GM12878 (cell line): ENCODE data around the gene SERPINE2. TPM values are rescaled to one million over a fixed set of nuclear protein-coding genes. Genes with fewer than 3 reads are reported as not detected.

Source experiments
- CBX3 ChIP-seq: fragments of 200-600 bp; sonication (generic); IDR thresholded peaks from 2 replicates; pipeline ENCODE4 v1.6.1; 2016; ENCODE audit warnings: low read depth, borderline replicate concordance
- CHD4 ChIP-seq: fragments of 200-600 bp; sonication (generic); IDR thresholded peaks from 2 replicates; pipeline ENCODE4 v1.6.1; 2016; ENCODE audit warnings: mild to moderate bottlenecking
- EP300 ChIP-seq, 2 experiments: fragments of 150-350 bp in 1 of 2; IDR thresholded peaks; 2 replicates each; pipeline ENCODE4 v1.6.1; 2011 to 2012; ENCODE audit warnings: low read depth in 2 of 2, low read length in 2 of 2, borderline replicate concordance in 1 of 2, improper control_type of control experiment in 1 of 2, inconsistent platforms in 1 of 2; ENCODE audit not compliant: control insufficient read depth in 1 of 2
- MTA2 ChIP-seq: fragments of 450-650 bp; IDR thresholded peaks from 2 replicates; pipeline ENCODE4 v1.6.1; 2016; ENCODE audit warnings: low read depth, mild to moderate bottlenecking, moderate library complexity
- MTA3 ChIP-seq: IDR thresholded peaks from 2 replicates; pipeline ENCODE4 v1.6.1; 2012; ENCODE audit warnings: low read length, inconsistent platforms, borderline replicate concordance
- MXI1 ChIP-seq: fragments of 150-350 bp; IDR thresholded peaks from 2 replicates; pipeline ENCODE4 v1.6.1; 2011; ENCODE audit warnings: low read depth, mild to moderate bottlenecking, inconsistent platforms, low read length, improper control_type of control experiment
- NRF1 ChIP-seq: conservative IDR thresholded peaks from 2 replicates; pipeline ENCODE4 v1.6.1; 2011; ENCODE audit warnings: mild to moderate bottlenecking, low read depth, low read length, improper control_type of control experiment
- PAX8 ChIP-seq: fragments of 450-650 bp; IDR thresholded peaks from 2 replicates; pipeline ENCODE4 v1.6.1; 2017; ENCODE audit warnings: mild to moderate bottlenecking, moderate library complexity
- POLR2AphosphoS2 ChIP-seq: IDR thresholded peaks from 2 replicates; pipeline ENCODE4 v1.6.1; 2011; ENCODE audit warnings: low read depth, mild to moderate bottlenecking, low read length, improper control_type of control experiment, moderate library complexity
- RELA ChIP-seq: fragments of 450-650 bp; IDR thresholded peaks from 2 replicates; pipeline ENCODE4 v1.8.0; 2014; ENCODE audit warnings: borderline replicate concordance; ENCODE audit not compliant: partially characterized antibody
- SMAD1 ChIP-seq: fragments of 450-650 bp; IDR thresholded peaks from 2 replicates; pipeline ENCODE4 v1.6.1; 2018; ENCODE audit warnings: mild to moderate bottlenecking, low read depth; ENCODE audit not compliant: partially characterized antibody
- SMARCA5 ChIP-seq: fragments of 450-650 bp; IDR thresholded peaks from 2 replicates; pipeline ENCODE4 v1.6.1; 2017; ENCODE audit warnings: mild to moderate bottlenecking
- SMC3 ChIP-seq: IDR thresholded peaks from 2 replicates; pipeline ENCODE4 v1.6.1; 2011; ENCODE audit warnings: low read length, improper control_type of control experiment, borderline replicate concordance
- SP1 ChIP-seq: IDR thresholded peaks from one replicate; pipeline ENCODE4 v1.6.1; 2011; ENCODE audit warnings: low read depth, low read length
- STAT3 ChIP-seq: IDR thresholded peaks from 2 replicates; pipeline ENCODE4 v1.6.1; 2011; ENCODE audit warnings: low read depth, low read length, improper control_type of control experiment
- SUPT20H ChIP-seq: IDR thresholded peaks from 2 replicates; pipeline ENCODE4 v1.6.1; 2011; ENCODE audit warnings: low read depth, mild to moderate bottlenecking, low read length, moderate library complexity, borderline replicate concordance; ENCODE audit not compliant: control insufficient read depth
- YY1 ChIP-seq: IDR thresholded peaks from 2 replicates; pipeline ENCODE4 v1.6.1; 2011; ENCODE audit warnings: low read depth, mild to moderate bottlenecking, low read length
- polyA plus RNA-seq, 11 experiments: library from polyadenylated mRNA; depleted of rRNA in 4 of 11; unstranded in 6 of 11; stranded (reverse) in 5 of 11; fragments of >200 nt; fragmentation: Nextera tagmentation in 4 of 11; fragmentation: Illumina TruSeq in 1 of 11; extraction: Ambion mirVana in 4 of 11; extraction: Trizol in 1 of 11; gene quantifications; 1 replicate in 1 of 11; 2 replicates in 10 of 11; pipeline versions ENCODE4 v1.2.1 to v1.2.3, GENCODE V29; 2011 to 2016; ENCODE audit warnings: inconsistent platforms in 2 of 11, missing spikeins in 2 of 11, low read depth in 1 of 11
- total RNA-seq, 4 experiments: library from RNA; depleted of rRNA in 3 of 4; stranded (reverse); fragments of >200 nt in 3 of 4; fragmentation: Illumina TruSeq in 1 of 4; extraction: Trizol in 1 of 4; gene quantifications; 2 replicates each; pipeline versions ENCODE4 v1.2.1 to v1.2.3, GENCODE V29; 2013 to 2021
- TF ChIP-seq, protein P1 (sequence below): fragments of 450-650 bp; formaldehyde crosslinking; IDR thresholded peaks from 2 replicates; pipeline ENCODE4 v1.4.0; 2020; ENCODE audit warnings: mild to moderate bottlenecking, moderate library complexity
- TF ChIP-seq, protein P2 (sequence below): fragments of 450-650 bp; IDR thresholded peaks from 2 replicates; pipeline ENCODE4 v1.6.1; 2014; ENCODE audit warnings: mild to moderate bottlenecking
- TF ChIP-seq, protein P3 (sequence below): fragments of 450-650 bp; IDR thresholded peaks from 2 replicates; pipeline ENCODE4 v1.6.1; 2016; ENCODE audit warnings: mild to moderate bottlenecking, moderate library complexity, borderline replicate concordance

The SERPINE2 gene
- total and polyA plus RNA-seq, 10 of the 15 experiments (the other 5 are each of a cell fraction or from before 2014, with no cell fraction given), result 0.18 to 1.7 (median 0.39) TPM

DNA sequence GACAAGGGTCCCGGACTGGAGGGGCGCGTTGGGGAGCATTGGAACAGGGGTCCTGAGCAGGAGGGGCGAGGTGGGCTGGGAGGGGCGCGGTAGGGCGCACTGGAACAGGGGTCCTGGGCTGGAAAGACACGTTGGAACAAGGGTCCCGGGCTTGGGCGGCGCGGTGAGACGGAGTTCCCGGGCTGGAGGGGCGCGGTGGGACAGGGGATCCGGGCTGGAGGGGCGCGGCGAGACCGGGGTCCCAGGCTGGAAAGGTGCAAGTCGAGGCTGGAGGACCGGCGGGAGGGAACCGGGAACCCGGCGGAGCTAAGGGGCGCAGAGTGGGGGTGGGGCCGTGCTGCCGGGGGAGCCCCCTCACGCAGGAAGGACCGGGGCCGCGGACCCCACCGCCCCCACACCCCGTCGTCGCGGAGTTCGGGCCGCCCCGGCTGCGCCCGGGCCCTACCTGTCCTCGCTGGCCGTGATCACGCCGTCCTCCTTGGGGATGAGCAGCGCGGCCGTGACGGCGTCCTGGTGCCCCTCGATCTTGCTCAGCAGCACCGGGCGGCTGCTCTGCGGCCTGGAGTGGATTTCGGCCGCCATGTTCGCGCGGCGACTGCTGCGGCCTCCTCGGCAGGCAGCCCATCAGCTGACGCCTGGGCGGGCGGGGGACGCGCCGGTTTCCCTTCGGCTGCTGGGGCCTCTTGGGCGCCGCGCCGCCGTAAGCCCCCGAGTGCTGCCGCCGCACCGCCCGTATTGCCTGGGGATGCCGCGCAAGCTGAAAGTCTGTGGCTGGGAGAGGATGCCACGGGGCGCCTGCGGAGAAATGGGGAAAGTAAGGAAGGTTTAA is 94.2 kb downstream of the SERPINE2 start, which contains the start of gene WDFY1 (continued):
- TF ChIP-seq, protein P1, sequence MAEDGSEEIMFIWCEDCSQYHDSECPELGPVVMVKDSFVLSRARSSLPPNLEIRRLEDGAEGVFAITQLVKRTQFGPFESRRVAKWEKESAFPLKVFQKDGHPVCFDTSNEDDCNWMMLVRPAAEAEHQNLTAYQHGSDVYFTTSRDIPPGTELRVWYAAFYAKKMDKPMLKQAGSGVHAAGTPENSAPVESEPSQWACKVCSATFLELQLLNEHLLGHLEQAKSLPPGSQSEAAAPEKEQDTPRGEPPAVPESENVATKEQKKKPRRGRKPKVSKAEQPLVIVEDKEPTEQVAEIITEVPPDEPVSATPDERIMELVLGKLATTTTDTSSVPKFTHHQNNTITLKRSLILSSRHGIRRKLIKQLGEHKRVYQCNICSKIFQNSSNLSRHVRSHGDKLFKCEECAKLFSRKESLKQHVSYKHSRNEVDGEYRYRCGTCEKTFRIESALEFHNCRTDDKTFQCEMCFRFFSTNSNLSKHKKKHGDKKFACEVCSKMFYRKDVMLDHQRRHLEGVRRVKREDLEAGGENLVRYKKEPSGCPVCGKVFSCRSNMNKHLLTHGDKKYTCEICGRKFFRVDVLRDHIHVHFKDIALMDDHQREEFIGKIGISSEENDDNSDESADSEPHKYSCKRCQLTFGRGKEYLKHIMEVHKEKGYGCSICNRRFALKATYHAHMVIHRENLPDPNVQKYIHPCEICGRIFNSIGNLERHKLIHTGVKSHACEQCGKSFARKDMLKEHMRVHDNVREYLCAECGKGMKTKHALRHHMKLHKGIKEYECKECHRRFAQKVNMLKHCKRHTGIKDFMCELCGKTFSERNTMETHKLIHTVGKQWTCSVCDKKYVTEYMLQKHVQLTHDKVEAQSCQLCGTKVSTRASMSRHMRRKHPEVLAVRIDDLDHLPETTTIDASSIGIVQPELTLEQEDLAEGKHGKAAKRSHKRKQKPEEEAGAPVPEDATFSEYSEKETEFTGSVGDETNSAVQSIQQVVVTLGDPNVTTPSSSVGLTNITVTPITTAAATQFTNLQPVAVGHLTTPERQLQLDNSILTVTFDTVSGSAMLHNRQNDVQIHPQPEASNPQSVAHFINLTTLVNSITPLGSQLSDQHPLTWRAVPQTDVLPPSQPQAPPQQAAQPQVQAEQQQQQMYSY (CRISPR knock-in tag), result no peak
- TF ChIP-seq CBX3 (no peak), MXI1 (0 out of 2 replicates have a peak, but pooled peaks have one; percentile 51), RELA (peak; percentile 57), SUPT20H (no peak), MTA3 (no peak), EP300 (IDR thresholded peaks at IDR 0.05; ENCODE audit: borderline replicate concordance in 1 of 2, control insufficient read depth in 1 of 2, low read depth in 2 of 2, low read length in 2 of 2) (no peak), SMAD1 (no peak), SMC3 (peak; percentile 22; the same call in 1 of the 2 replicates), STAT3 (no peak), MTA2 (no peak), SMARCA5 (peak; percentile 90), PAX8 (no peak), POLR2AphosphoS2 (no peak), YY1 (peak; percentile 95), CHD4 (no peak), NRF1 (no peak), SP1 (peak; percentile 55)
- TF ChIP-seq, protein P2, sequence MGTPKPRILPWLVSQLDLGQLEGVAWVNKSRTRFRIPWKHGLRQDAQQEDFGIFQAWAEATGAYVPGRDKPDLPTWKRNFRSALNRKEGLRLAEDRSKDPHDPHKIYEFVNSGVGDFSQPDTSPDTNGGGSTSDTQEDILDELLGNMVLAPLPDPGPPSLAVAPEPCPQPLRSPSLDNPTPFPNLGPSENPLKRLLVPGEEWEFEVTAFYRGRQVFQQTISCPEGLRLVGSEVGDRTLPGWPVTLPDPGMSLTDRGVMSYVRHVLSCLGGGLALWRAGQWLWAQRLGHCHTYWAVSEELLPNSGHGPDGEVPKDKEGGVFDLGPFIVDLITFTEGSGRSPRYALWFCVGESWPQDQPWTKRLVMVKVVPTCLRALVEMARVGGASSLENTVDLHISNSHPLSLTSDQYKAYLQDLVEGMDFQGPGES, result no peak
- TF ChIP-seq, protein P3, sequence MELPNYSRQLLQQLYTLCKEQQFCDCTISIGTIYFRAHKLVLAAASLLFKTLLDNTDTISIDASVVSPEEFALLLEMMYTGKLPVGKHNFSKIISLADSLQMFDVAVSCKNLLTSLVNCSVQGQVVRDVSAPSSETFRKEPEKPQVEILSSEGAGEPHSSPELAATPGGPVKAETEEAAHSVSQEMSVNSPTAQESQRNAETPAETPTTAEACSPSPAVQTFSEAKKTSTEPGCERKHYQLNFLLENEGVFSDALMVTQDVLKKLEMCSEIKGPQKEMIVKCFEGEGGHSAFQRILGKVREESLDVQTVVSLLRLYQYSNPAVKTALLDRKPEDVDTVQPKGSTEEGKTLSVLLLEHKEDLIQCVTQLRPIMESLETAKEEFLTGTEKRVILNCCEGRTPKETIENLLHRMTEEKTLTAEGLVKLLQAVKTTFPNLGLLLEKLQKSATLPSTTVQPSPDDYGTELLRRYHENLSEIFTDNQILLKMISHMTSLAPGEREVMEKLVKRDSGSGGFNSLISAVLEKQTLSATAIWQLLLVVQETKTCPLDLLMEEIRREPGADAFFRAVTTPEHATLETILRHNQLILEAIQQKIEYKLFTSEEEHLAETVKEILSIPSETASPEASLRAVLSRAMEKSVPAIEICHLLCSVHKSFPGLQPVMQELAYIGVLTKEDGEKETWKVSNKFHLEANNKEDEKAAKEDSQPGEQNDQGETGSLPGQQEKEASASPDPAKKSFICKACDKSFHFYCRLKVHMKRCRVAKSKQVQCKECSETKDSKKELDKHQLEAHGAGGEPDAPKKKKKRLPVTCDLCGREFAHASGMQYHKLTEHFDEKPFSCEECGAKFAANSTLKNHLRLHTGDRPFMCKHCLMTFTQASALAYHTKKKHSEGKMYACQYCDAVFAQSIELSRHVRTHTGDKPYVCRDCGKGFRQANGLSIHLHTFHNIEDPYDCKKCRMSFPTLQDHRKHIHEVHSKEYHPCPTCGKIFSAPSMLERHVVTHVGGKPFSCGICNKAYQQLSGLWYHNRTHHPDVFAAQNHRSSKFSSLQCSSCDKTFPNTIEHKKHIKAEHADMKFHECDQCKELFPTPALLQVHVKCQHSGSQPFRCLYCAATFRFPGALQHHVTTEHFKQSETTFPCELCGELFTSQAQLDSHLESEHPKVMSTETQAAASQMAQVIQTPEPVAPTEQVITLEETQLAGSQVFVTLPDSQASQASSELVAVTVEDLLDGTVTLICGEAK, result peak; percentile 85
